GM19395 (cell line): ENCODE measurements around the gene HSPA2.

Source experiments
- ATAC-seq: cut with Tn5 transposase; IDR thresholded peaks from one replicate; pipeline ENCODE4 v1.9.1; 2021; ENCODE audit warnings: mild to moderate bottlenecking, moderate library complexity; ENCODE audit not compliant: unreplicated experiment

HSPA2 gene

GRCh38 chr14:64540208-64541202 is at the start of gene HSPA2:
HSPA2 (plus strand) TSS chr14:64540741; CDS start chr14:64540850, 109 bp downstream.
- ATAC-seq, result peak; percentile 97

GRCh38 chr14:64491637-64492036 is 48.9 kb upstream of the HSPA2 start:
- no peak for ATAC-seq

- ATAC-seq, result no peak
Observed at GRCh38 chr14:64493455-64493854, 47.1 kb upstream of the HSPA2 start.

- ATAC-seq, result no peak
Observed at GRCh38 chr14:64495252-64495651, 45.3 kb upstream of the HSPA2 start.

- no peak for ATAC-seq
Observed at GRCh38 chr14:64496764-64497163, 43.8 kb upstream of the HSPA2 start.

- ATAC-seq, result no peak
Observed at GRCh38 chr14:64500088-64500487, 40.5 kb upstream of the HSPA2 start.

GRCh38 chr14:64501411-64502171 is 39.0 kb upstream of the HSPA2 start:
- ATAC-seq, result no peak

GRCh38 chr14:64502456-64502855 is 38.1 kb upstream of the HSPA2 start:
- no peak for ATAC-seq

- no peak for ATAC-seq
Observed at GRCh38 chr14:64502887-64503433, 37.6 kb upstream of the HSPA2 start.

GRCh38 chr14:64503434-64504309 is 36.9 kb upstream of the HSPA2 start, which contains the start of gene ZBTB25:
ZBTB25 (minus strand) TSS chr14:64503838; CDS start chr14:64490533, 13,305 bp downstream.
- ATAC-seq, result peak; percentile 63

GRCh38 chr14:64504310-64504896 is 36.1 kb upstream of the HSPA2 start, which contains the start of gene ZBTB1:
ZBTB1 (plus strand) TSS chr14:64504770; CDS start chr14:64521505, 16,735 bp downstream.
- ATAC-seq, result peak; percentile 22

- peak; percentile 26 for ATAC-seq
Observed at GRCh38 chr14:64504897-64505794, 35.4 kb upstream of the HSPA2 start.

GRCh38 chr14:64506721-64507120 is 33.8 kb upstream of the HSPA2 start:
- no peak for ATAC-seq

GRCh38 chr14:64507376-64508156 is 33.0 kb upstream of the HSPA2 start:
- no peak for ATAC-seq

GRCh38 chr14:64508215-64508776 is 32.2 kb upstream of the HSPA2 start:
- ATAC-seq, result no peak

GRCh38 chr14:64509036-64509435 is 31.5 kb upstream of the HSPA2 start:
- no peak for ATAC-seq

- no peak for ATAC-seq
Observed at GRCh38 chr14:64510825-64511671, 29.5 kb upstream of the HSPA2 start.
